SK-N-MC (cell line): Measurements from ENCODE around the gene RAP1GAP.

Source experiments
- DNase-seq: peaks from one replicate; pipeline ENCODE4 v3.0.0-alpha.2; 2011; ENCODE audit warnings: low read depth, low spot score
- H3K27ac ChIP-seq: fragments of 200-600 bp; sonication (generic); 2 replicates; pipeline ENCODE4 v1.5.1; 2016; ENCODE audit warnings: mixed run types
- H3K36me3 ChIP-seq: fragments of 200-600 bp; sonication (generic); 2 replicates; pipeline ENCODE4 v1.6.1; 2017; ENCODE audit warnings: antibody characterized with exemption, low read length, mixed read lengths; ENCODE audit not compliant: insufficient read depth
- H3K4me3 ChIP-seq: fragments of 200-600 bp; sonication (generic); 2 replicates; pipeline ENCODE4 v1.5.1; 2016
- H3K9ac ChIP-seq: fragments of 200-600 bp; sonication (generic); 2 replicates; pipeline ENCODE4 v1.8.0; 2017; ENCODE audit warnings: mixed run types, mixed read lengths; ENCODE audit not compliant: insufficient read length
- H3K9me3 ChIP-seq: fragments of 200-600 bp; sonication (generic); 2 replicates; pipeline ENCODE4 v1.6.1; 2017; ENCODE audit warnings: low read depth, mild to moderate bottlenecking, antibody characterized with exemption, low read length, moderate library complexity, mixed read lengths
- EZH2 ChIP-seq: fragments of 200-600 bp; sonication (generic); IDR thresholded peaks from one replicate; pipeline ENCODE4 v1.6.1; 2017; ENCODE audit warnings: antibody characterized with exemption
- FOXP2 ChIP-seq: optimal IDR thresholded peaks from 2 replicates; pipeline ENCODE3; 2011; ENCODE audit warnings: mild to moderate bottlenecking, moderate library complexity; ENCODE audit not compliant: insufficient read depth; ENCODE audit errors: extremely low read length, control extremely low read depth
- POLR2AphosphoS5 ChIP-seq: IDR thresholded peaks from 2 replicates; pipeline ENCODE4 v1.6.1; 2012; ENCODE audit warnings: mild to moderate bottlenecking, low read depth, low read length, borderline replicate concordance

The RAP1GAP gene

DNA sequence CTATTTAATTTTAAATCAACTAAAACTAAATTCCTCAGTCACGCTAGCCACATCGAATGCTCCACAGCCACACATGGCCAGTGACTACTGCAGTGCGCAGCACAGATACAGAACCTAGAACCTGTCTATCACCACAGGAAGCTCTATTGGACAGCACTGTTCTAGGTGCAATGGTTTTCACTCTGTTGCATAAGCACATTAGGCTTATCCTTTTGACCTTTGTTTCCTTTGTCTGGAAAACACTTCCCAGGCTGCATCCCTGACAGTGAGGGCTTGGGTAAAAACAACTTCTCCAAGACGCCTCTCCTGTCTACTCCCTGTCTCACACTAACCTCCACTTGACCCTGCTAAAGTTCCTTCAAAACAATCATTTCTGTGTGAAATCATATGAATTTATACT is 33.6 kb upstream of the RAP1GAP start:
- Histone ChIP-seq H3K9ac (no peak overlapping the region), H3K36me3 (peaks cover 48% of the 10 kb centered on the region), H3K9me3 (no peaks in the 10 kb centered on the region), H3K27ac (no peak overlapping the region), H3K4me3 (no peak overlapping the region)
- DNase-seq = no peak
- TF ChIP-seq FOXP2 (no peak), POLR2AphosphoS5 (no peak), EZH2 (no peak)

- Histone ChIP-seq H3K27ac (no peak overlapping the region), H3K9ac (no peak overlapping the region), H3K9me3 (no peaks in the 10 kb centered on the region), H3K4me3 (no peak overlapping the region), H3K36me3 (peaks cover 48% of the 10 kb centered on the region)
- TF ChIP-seq EZH2 (no peak), FOXP2 (no peak)
- no peak for DNase-seq
These were observed 32.2 kb upstream of the RAP1GAP start for GRCh38 chr1:21701401-21701800.

DNA sequence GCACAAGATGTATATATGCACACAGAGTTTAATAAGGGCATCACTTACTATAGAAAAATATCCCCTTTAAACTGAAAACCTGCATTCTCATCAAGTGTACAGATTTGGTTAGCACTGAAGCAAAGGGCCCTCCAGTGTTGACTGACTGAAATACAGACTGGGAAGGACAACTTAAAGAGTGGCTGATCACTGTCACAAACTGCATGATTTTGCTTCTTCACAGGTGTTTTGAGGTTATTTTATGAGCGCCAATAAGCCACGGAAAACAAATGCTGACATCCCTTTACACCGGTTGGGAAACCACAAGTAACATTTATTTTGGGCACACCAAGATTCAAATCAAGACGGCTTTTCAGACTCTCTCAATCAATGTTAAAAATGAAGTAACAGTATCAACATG is 30.9 kb upstream of the RAP1GAP start:
- Histone ChIP-seq H3K9me3 (no peaks in the 10 kb centered on the region), H3K27ac (no peak overlapping the region), H3K9ac (no peak overlapping the region), H3K36me3 (peaks cover 43% of the 10 kb centered on the region), H3K4me3 (no peak overlapping the region)
- no peak for DNase-seq
- no peak for TF ChIP-seq EZH2
- no peak for TF ChIP-seq POLR2AphosphoS5
- TF ChIP-seq FOXP2 = no peak

GRCh38 chr1:21696931-21697330 is 27.8 kb upstream of the RAP1GAP start:
- DNase-seq = no peak
- no peak overlapping the region for H3K9ac ChIP-seq
- TF ChIP-seq POLR2AphosphoS5 (no peak), FOXP2 (no peak), EZH2 (no peak)
- H3K36me3 ChIP-seq = peaks cover 53% of the 10 kb centered on the region
- H3K4me3 ChIP-seq = no peak overlapping the region
- no peaks in the 10 kb centered on the region for H3K9me3 ChIP-seq
- no peak overlapping the region for H3K27ac ChIP-seq

DNA sequence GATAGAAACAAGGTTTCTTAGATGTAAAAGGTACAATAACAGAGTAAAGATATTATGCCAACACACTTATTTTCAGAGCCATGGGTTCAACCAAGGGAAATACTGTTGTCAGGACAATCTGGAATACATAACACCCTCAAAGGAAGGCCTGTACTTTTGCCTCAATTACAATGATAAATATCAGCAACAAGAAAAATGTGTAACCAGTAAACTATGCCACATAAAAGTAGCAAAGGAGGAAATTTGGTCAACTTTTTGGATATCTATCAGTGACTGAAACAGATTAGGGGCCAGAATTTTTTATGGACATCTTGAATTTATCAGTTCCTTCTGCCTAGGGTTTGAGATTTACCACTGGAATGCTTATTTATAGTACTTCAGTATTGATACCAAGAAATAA is 24.6 kb upstream of the RAP1GAP start:
- no peaks in the 10 kb centered on the region for H3K9me3 ChIP-seq
- no peak for TF ChIP-seq FOXP2
- no peak for TF ChIP-seq EZH2
- TF ChIP-seq POLR2AphosphoS5 = no peak
- H3K9ac ChIP-seq = no peak overlapping the region
- DNase-seq = no peak
- peaks cover 55% of the 10 kb centered on the region for H3K36me3 ChIP-seq
- no peak overlapping the region for H3K4me3 ChIP-seq
- no peak overlapping the region for H3K27ac ChIP-seq

DNA sequence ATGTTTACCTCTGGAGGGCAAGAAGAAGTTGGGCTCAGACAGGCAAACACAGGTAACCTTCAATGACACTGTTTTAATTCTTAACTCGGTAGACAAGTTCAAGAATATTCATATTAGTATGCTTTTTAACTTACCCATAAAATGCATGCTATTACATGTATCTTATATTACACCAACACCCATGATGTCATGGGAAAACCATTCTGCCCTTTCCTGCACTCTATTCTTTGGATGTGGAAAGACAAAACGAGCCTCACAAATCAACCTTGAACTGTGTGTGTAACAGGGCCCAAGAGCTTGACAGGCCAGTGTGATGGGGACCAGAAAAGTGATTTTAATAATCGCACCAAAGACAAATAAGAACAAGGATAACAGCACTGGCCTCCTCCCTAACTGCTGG is 22.6 kb upstream of the RAP1GAP start:
- no peak overlapping the region for H3K27ac ChIP-seq

DNA sequence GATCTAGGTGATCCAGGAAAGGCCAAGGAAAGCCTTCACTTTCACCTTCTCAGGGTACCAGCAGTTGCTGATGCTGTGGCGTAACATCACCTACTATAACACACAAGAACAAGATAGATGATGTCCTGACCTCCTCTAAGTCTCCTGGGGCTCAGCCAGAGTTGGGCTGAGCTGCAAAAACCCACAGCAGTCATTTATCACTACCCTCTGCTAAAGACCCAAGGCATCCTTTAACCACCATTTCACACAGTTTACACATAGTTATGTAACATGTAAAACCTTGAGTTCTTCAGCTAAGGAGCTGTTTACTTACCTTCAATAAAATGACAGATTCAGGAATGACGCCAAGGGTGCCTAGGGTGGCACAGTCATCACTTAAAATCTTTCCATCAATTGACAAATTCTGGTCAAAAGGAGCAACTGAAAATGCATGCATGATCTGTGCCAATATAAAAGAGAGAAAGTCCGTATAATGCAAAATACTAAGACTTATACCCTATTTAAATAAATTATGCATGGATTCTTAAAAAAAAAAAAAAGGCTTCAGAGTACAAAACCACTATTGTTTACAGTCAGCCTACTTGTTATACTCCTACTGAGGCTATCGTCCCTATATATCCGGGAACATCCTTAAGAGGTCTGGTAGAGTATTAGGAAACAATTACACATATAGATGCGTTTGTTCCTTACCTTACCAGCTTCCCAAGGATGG is 20.7 kb upstream of the RAP1GAP start:
- peaks cover 79% of the 10 kb centered on the region for H3K36me3 ChIP-seq
- no peaks in the 10 kb centered on the region for H3K9me3 ChIP-seq
- DNase-seq = no peak
- H3K9ac ChIP-seq = no peak overlapping the region
- no peak overlapping the region for H3K4me3 ChIP-seq
- TF ChIP-seq POLR2AphosphoS5 (no peak), FOXP2 (no peak), EZH2 (no peak)
- H3K27ac ChIP-seq = no peak overlapping the region

More for the DNA sequence above, 22.6 kb upstream of the RAP1GAP start:
- H3K36me3 ChIP-seq = peaks cover 68% of the 10 kb centered on the region
- no peak overlapping the region for H3K4me3 ChIP-seq
- TF ChIP-seq FOXP2 (no peak), EZH2 (no peak), POLR2AphosphoS5 (no peak)
- no peak for DNase-seq
- no peak overlapping the region for H3K9ac ChIP-seq
- H3K9me3 ChIP-seq = no peaks in the 10 kb centered on the region

DNA sequence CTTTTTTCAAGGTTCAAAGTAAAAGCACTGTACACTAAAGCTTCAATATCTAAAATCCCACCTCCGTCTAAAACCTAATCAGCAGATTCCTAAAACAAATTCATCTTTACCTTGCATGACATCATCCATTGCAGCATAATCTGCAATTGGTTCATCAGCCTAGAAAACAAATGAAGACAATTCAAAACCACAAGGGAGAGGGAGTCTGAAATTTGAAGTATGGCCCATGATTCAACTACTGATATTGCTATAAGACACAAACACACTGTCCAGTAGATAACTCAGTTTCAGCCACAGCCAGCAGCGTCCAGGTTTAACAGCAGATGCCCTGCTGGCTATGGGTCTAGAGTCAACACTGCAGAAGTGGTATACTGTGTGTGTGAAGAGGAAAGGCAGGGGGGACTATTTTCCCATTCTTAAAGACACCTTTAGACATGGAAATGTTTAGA is 17.9 kb upstream of the RAP1GAP start:
- H3K9me3 ChIP-seq = no peaks in the 10 kb centered on the region
- peaks cover 70% of the 10 kb centered on the region for H3K36me3 ChIP-seq
- H3K27ac ChIP-seq = no peak overlapping the region
- no peak for TF ChIP-seq FOXP2
- no peak for DNase-seq
- H3K4me3 ChIP-seq = no peak overlapping the region
- no peak overlapping the region for H3K9ac ChIP-seq
